ENCODE data around the gene NEUROD2. TPM values are rescaled to one million over a fixed set of nuclear protein-coding genes. Genes with fewer than 3 reads are reported as not detected.

The NEUROD2 gene
- total and polyA plus RNA-seq, 10 donors, result under 0.01 to 0.03 TPM; not detected in 8

GRCh38 chr17:39632153-39632941 is 24.6 kb upstream of the NEUROD2 start:
- Histone ChIP-seq H3K4me3 (no peak overlapping the region), H3K9me3 (no peaks in the 10 kb centered on the region), H3K27me3 (replicated peaks in 1 of 7) (peaks cover 0 to 54% (median 8%) of the 10 kb centered on the region in 7 donors), H3K4me1 (peaks cover 10 to 54% (median 28%) of the 10 kb centered on the region in 6 donors), H3K36me3 (no peaks in the 10 kb centered on the region), H3K27ac (no peak overlapping the region)
- intact Hi-C loops (cut with DNase I; ENCODE audit: low total_unique reads), result no loop called here
- DNase-seq, result no peak
- WGBS, 5 donors, result 46 to 54% (median 52%) methylated on average over 12 to 13 of the region's 13 CpGs
- no peak for TF ChIP-seq POLR2A (IDR thresholded peaks at IDR 0.05)
- TF ChIP-seq, protein P1, sequence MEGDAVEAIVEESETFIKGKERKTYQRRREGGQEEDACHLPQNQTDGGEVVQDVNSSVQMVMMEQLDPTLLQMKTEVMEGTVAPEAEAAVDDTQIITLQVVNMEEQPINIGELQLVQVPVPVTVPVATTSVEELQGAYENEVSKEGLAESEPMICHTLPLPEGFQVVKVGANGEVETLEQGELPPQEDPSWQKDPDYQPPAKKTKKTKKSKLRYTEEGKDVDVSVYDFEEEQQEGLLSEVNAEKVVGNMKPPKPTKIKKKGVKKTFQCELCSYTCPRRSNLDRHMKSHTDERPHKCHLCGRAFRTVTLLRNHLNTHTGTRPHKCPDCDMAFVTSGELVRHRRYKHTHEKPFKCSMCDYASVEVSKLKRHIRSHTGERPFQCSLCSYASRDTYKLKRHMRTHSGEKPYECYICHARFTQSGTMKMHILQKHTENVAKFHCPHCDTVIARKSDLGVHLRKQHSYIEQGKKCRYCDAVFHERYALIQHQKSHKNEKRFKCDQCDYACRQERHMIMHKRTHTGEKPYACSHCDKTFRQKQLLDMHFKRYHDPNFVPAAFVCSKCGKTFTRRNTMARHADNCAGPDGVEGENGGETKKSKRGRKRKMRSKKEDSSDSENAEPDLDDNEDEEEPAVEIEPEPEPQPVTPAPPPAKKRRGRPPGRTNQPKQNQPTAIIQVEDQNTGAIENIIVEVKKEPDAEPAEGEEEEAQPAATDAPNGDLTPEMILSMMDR (IDR thresholded peaks at IDR 0.05 in 8 of 11, conservative IDR thresholded peaks at IDR 0.05 in 3 of 11), result no peak
- TF ChIP-seq POLR2AphosphoS5 (IDR thresholded peaks at IDR 0.05), result no peak

- TF ChIP-seq, protein P1 (IDR thresholded peaks at IDR 0.05 in 8 of 11, conservative IDR thresholded peaks at IDR 0.05 in 3 of 11), result no peak
- TF ChIP-seq POLR2AphosphoS5 (IDR thresholded peaks at IDR 0.05) (no peak), POLR2A (IDR thresholded peaks at IDR 0.05) (no peak)
- H3K9me3 ChIP-seq, result no peaks in the 10 kb centered on the region
- H3K4me1 ChIP-seq, result peaks cover 8 to 59% (median 33%) of the 10 kb centered on the region in 6 donors
- no peaks in the 10 kb centered on the region for H3K36me3 ChIP-seq
- H3K4me3 ChIP-seq, result no peak overlapping the region
- no peak for DNase-seq
- H3K27ac ChIP-seq, result no peak overlapping the region
- peaks cover 0 to 63% (median 17%) of the 10 kb centered on the region in 7 donors for H3K27me3 ChIP-seq (replicated peaks in 1 of 7)
- WGBS, 5 donors, result 22 to 35% (median 32%) methylated on average over 6 of the region's 6 CpGs
- intact Hi-C loops (cut with DNase I; ENCODE audit: low total_unique reads), result no loop called here
Observed at GRCh38 chr17:39631403-39631802, 23.7 kb upstream of the NEUROD2 start.

GRCh38 chr17:39629898-39630297 is 22.2 kb upstream of the NEUROD2 start:
- Histone ChIP-seq H3K27me3 (replicated peaks in 1 of 7) (peaks cover 0 to 78% (median 32%) of the 10 kb centered on the region in 7 donors), H3K4me1 (peaks cover 4 to 47% (median 21%) of the 10 kb centered on the region in 6 donors), H3K27ac (no peak overlapping the region), H3K36me3 (no peaks in the 10 kb centered on the region), H3K4me3 (no peak overlapping the region), H3K9me3 (no peaks in the 10 kb centered on the region)
- intact Hi-C loops (cut with DNase I; ENCODE audit: low total_unique reads), result loop anchor here (10.0 kb wide), 1 partner anchor 235 kb away; the partner anchor contains the start of genes IKZF3 and ZPBP2
- TF ChIP-seq, protein P1 (IDR thresholded peaks at IDR 0.05 in 8 of 11, conservative IDR thresholded peaks at IDR 0.05 in 3 of 11), result no peak
- TF ChIP-seq POLR2A (IDR thresholded peaks at IDR 0.05), result no peak
- TF ChIP-seq POLR2AphosphoS5 (IDR thresholded peaks at IDR 0.05), result no peak
- 48 to 80% (median 71%) methylated on average over 11 to 12 of the region's 12 CpGs for WGBS, 5 donors
- DNase-seq, result no peak

DNA sequence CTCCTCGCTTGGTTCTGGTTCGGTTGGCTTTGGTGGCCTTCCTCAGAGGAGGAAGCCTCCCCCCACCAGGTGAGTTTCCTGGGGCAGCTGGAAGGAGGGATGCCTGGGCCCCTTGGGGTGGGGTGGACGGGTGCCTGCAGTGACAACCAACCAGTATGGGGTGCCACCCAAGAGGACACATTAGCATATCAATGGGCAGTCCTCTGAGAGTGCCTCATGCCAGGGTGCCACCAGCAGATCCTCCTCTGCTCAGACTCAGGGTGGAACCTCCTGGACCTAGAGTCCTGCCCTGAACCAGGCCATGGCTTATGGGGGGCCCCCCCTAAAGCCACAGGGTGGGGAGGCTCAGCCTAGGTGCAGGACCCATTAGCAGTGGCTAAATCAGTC is 21.8 kb upstream of the NEUROD2 start:
- intact Hi-C loops (cut with DNase I; ENCODE audit: low total_unique reads), result loop anchor here (10.0 kb wide), 1 partner anchor 235 kb away; the partner anchor contains the start of genes IKZF3 and ZPBP2
- Histone ChIP-seq H3K4me1 (peaks cover 0 to 43% (median 17%) of the 10 kb centered on the region in 6 donors), H3K27ac (no peak overlapping the region), H3K27me3 (replicated peaks in 1 of 7) (peaks cover 0 to 82% (median 35%) of the 10 kb centered on the region in 7 donors), H3K36me3 (no peaks in the 10 kb centered on the region), H3K9me3 (no peaks in the 10 kb centered on the region), H3K4me3 (no peak overlapping the region)
- TF ChIP-seq, protein P1 (IDR thresholded peaks at IDR 0.05 in 8 of 11, conservative IDR thresholded peaks at IDR 0.05 in 3 of 11), result no peak
- no peak for TF ChIP-seq POLR2AphosphoS5 (IDR thresholded peaks at IDR 0.05)
- no peak for TF ChIP-seq POLR2A (IDR thresholded peaks at IDR 0.05)
- WGBS, 5 donors, result 48 to 89% (median 54%) methylated on average over 3 of the region's 3 CpGs
- no peak for DNase-seq

Measured in spleen (tissue), 11 donors.